Adrenal gland (tissue), 5 donors: ENCODE measurements around the gene NPAS3.

Experiments used
- CTCF ChIP-seq, 6 experiments: fragments of 450-650 bp in 4 of 6; fragments of 200-600 bp in 2 of 6; sonication (generic) in 1 of 6; IDR thresholded peaks; 1 replicate in 5 of 6; 2 replicates in 1 of 6; pipeline versions ENCODE4 v1.5.1 to v1.8.0; 2016 to 2021; ENCODE audit warnings: antibody characterized with exemption in 6 of 6, mild to moderate bottlenecking in 2 of 6, moderate library complexity in 1 of 6
- POLR2A ChIP-seq, 2 donors: fragments of 450-650 bp; IDR thresholded peaks; one replicate each; pipeline ENCODE4 v1.6.1; 2017; ENCODE audit warnings: antibody characterized with exemption in 2 of 2, mild to moderate bottlenecking in 2 of 2, moderate library complexity in 1 of 2
- donor health status: DM: no; HTN: no; CAD: no.

- TF ChIP-seq CTCF (IDR thresholded peaks at IDR 0.05) (no peak), POLR2A (IDR thresholded peaks at IDR 0.05) (no peak)
Measured at GRCh38 chr14:33017016-33017415, 78.3 kb downstream of the NPAS3 start.
